Fibroblast of lung (primary cell): ENCODE measurements around the gene KDM7A. TPM values are rescaled to one million over a fixed set of nuclear protein-coding genes. Genes with fewer than 3 reads are reported as not detected.

Experiments used
- DNase-seq, 2 donors: peaks; one replicate each; pipeline versions ENCODE4 v3.0.0 to v3.0.0-alpha.2; 2010; ENCODE audit warnings: low read depth in 2 of 2
- H2AFZ ChIP-seq: 2 replicates; pipeline ENCODE4 v1.5.1; 2012; ENCODE audit warnings: low read length, control low read depth, inconsistent platforms
- H3K27ac ChIP-seq: 2 replicates; pipeline ENCODE4 v1.5.1; 2011; ENCODE audit warnings: low read length, control low read depth; ENCODE audit not compliant: insufficient read depth
- H3K27me3 ChIP-seq: 2 replicates; pipeline ENCODE4 v1.5.1; 2011; ENCODE audit warnings: mild to moderate bottlenecking, low read length; ENCODE audit not compliant: control insufficient read depth, insufficient read depth
- H3K36me3 ChIP-seq: 2 replicates; pipeline ENCODE4 v1.5.1; 2011; ENCODE audit warnings: low read length; ENCODE audit not compliant: control insufficient read depth, insufficient read depth
- H3K4me1 ChIP-seq: 2 replicates; pipeline ENCODE4 v1.5.1; 2011; ENCODE audit warnings: low read length; ENCODE audit not compliant: control insufficient read depth, insufficient read depth; ENCODE audit errors: extremely low read depth
- H3K4me2 ChIP-seq: 2 replicates; pipeline ENCODE4 v1.5.1; 2011; ENCODE audit warnings: low read length, control low read depth; ENCODE audit not compliant: insufficient read depth; ENCODE audit errors: extremely low read depth
- H3K4me3 ChIP-seq, 4 experiments: fragments of 200-600 bp in 1 of 4; sonication (generic) in 1 of 4; replicated peaks in 1 of 4; 2 replicates each; pipeline ENCODE4 v1.5.1; 2011 to 2016; ENCODE audit warnings: low read length in 4 of 4, low read depth in 3 of 4, mild to moderate bottlenecking in 3 of 4, control low read depth in 2 of 4, inconsistent platforms in 1 of 4, mixed read lengths in 1 of 4; ENCODE audit not compliant: insufficient read depth in 1 of 4; ENCODE audit errors: control extremely low read depth in 1 of 4
- H3K79me2 ChIP-seq: 2 replicates; pipeline ENCODE4 v1.5.1; 2012; ENCODE audit warnings: mild to moderate bottlenecking, low read length, inconsistent platforms; ENCODE audit not compliant: control insufficient read depth, insufficient read depth
- H3K9ac ChIP-seq: 2 replicates; pipeline ENCODE4 v1.5.1; 2011; ENCODE audit warnings: mild to moderate bottlenecking, low read length, control low read depth; ENCODE audit not compliant: insufficient read depth
- H3K9me3 ChIP-seq: 2 replicates; pipeline ENCODE4 v1.5.1; 2012; ENCODE audit warnings: low read depth, low read length; ENCODE audit not compliant: control insufficient read depth, insufficient read depth
- H4K20me1 ChIP-seq: 2 replicates; pipeline ENCODE4 v1.5.1; 2011; ENCODE audit warnings: low read length; ENCODE audit not compliant: control insufficient read depth, insufficient read depth; ENCODE audit errors: extremely low read depth
- CTCF ChIP-seq, 2 donors: IDR thresholded peaks in 1 of 2; conservative IDR thresholded peaks in 1 of 2; 1 replicate in 1 of 2; 2 replicates in 1 of 2; pipeline ENCODE4 v1.5.1; 2011 to 2012; ENCODE audit warnings: low read length in 2 of 2, control low read depth in 1 of 2, inconsistent platforms in 1 of 2, low read depth in 1 of 2, mild to moderate bottlenecking in 1 of 2
- EZH2 ChIP-seq: IDR thresholded peaks from 2 replicates; pipeline ENCODE4 v1.5.1; 2012; ENCODE audit warnings: low read length, control low read depth, mild to moderate bottlenecking; ENCODE audit errors: missing control alignments
- polyA plus RNA-seq, 2 donors: library from polyadenylated mRNA; depleted of rRNA in 1 of 2; stranded (reverse) in 1 of 2; unstranded in 1 of 2; fragments of >200 nt; gene quantifications; 2 replicates each; pipeline ENCODE4 v1.2.1, GENCODE V29; 2011 to 2012; ENCODE audit warnings: missing spikeins in 1 of 2
- total RNA-seq: library from RNA; depleted of rRNA; stranded (reverse); fragments of >200 nt; gene quantifications from 2 replicates; pipeline ENCODE4 v1.2.1, GENCODE V29; 2014

Gene KDM7A
- total and polyA plus RNA-seq, 2 donors (not counting 1 experiment from before 2014, with no cell fraction given): 1.9 to 4.8 TPM

GRCh38 chr7:140060243-140060630 lies 116.5 kb downstream of the KDM7A start:
- peak in 1 of 2 donors; percentile 46 for DNase-seq
- H3K9me3 ChIP-seq: no peaks in the 10 kb centered on the region
- H3K4me2 ChIP-seq: no peak overlapping the region

GRCh38 chr7:140059273-140060242 lies 117.2 kb downstream of the KDM7A start:
- TF ChIP-seq EZH2: no peak
- no peak for TF ChIP-seq CTCF (conservative IDR thresholded peaks at IDR 0.05 in 1 of 2, IDR thresholded peaks at IDR 0.05 in 1 of 2; ENCODE audit: low read depth in 1 of 2, low read length in 2 of 2)
- Histone ChIP-seq H3K4me3 (no peak overlapping the region), H3K27me3 (no peaks in the 10 kb centered on the region), H3K36me3 (no peaks in the 10 kb centered on the region), H3K9ac (no peak overlapping the region), H3K9me3 (no peaks in the 10 kb centered on the region), H3K79me2 (no peaks in the 10 kb centered on the region), H4K20me1 (no peaks in the 10 kb centered on the region), H3K27ac (no peak overlapping the region), H3K4me1 (peaks cover 25% of the 10 kb centered on the region), H3K4me2 (peak overlapping the region; percentile 78), H2AFZ (no peak overlapping the region)
- DNase-seq: peak; percentile 83 to 96

More at GRCh38 chr7:140060243-140060630, 116.5 kb downstream of the KDM7A start:
- H3K4me3 ChIP-seq: no peak overlapping the region
- no peak overlapping the region for H2AFZ ChIP-seq
- no peaks in the 10 kb centered on the region for H4K20me1 ChIP-seq
- H3K27me3 ChIP-seq: no peaks in the 10 kb centered on the region
- H3K4me1 ChIP-seq: peaks cover 25% of the 10 kb centered on the region
- H3K79me2 ChIP-seq: no peaks in the 10 kb centered on the region
- H3K36me3 ChIP-seq: no peaks in the 10 kb centered on the region
- TF ChIP-seq CTCF (conservative IDR thresholded peaks at IDR 0.05 in 1 of 2, IDR thresholded peaks at IDR 0.05 in 1 of 2; ENCODE audit: low read depth in 1 of 2, low read length in 2 of 2) (no peak), EZH2 (no peak)
- H3K27ac ChIP-seq: no peak overlapping the region
- H3K9ac ChIP-seq: no peak overlapping the region

- Histone ChIP-seq H3K4me3 (no peak overlapping the region), H3K79me2 (no peaks in the 10 kb centered on the region), H3K4me1 (peaks cover 25% of the 10 kb centered on the region), H3K9me3 (no peaks in the 10 kb centered on the region), H3K27me3 (no peaks in the 10 kb centered on the region), H2AFZ (no peak overlapping the region), H3K9ac (no peak overlapping the region), H3K36me3 (no peaks in the 10 kb centered on the region), H3K4me2 (no peak overlapping the region), H4K20me1 (no peaks in the 10 kb centered on the region), H3K27ac (no peak overlapping the region)
- TF ChIP-seq EZH2: no peak
- TF ChIP-seq CTCF (conservative IDR thresholded peaks at IDR 0.05 in 1 of 2, IDR thresholded peaks at IDR 0.05 in 1 of 2; ENCODE audit: low read depth in 1 of 2, low read length in 2 of 2): no peak
- no peak for DNase-seq
Measured at GRCh38 chr7:140058517-140058916, 118.3 kb downstream of the KDM7A start.
